ENCODE results near the gene COPE.

Gene COPE

GRCh38 chr19:18883526-18884304, 35.5 kb downstream of the COPE start:
- Histone ChIP-seq H2AFZ (ENCODE audit: low read length) (no peak overlapping the region), H3K9ac (ENCODE audit: low read depth, low read length, poor library complexity) (no peak overlapping the region), H4K8ac (ENCODE audit: low read depth, low read length) (no peak overlapping the region), H3K9me3 (replicated peaks in 1 of 2; ENCODE audit: control insufficient read depth in 2 of 2, insufficient read depth in 1 of 2, low read depth in 1 of 2, low read length in 2 of 2) (peaks cover 0 to 11% of the 10 kb centered on the region in 2 donors), H3K18ac (ENCODE audit: low read length) (peak overlapping the region; percentile 38), H3K14ac (ENCODE audit: low read length) (no peak overlapping the region), H3K36me3 (replicated peaks in 1 of 2; ENCODE audit: control insufficient read depth in 2 of 2, insufficient read depth in 2 of 2, low read length in 2 of 2) (peaks cover 43 to 73% of the 10 kb centered on the region in 2 donors), H3K4ac (ENCODE audit: low read length) (no peak overlapping the region), H4K91ac (ENCODE audit: low read depth, low read length, poor library complexity) (no peak overlapping the region), H3K4me2 (ENCODE audit: insufficient read depth, low read length, poor library complexity, severe bottlenecking) (no peak overlapping the region), H2BK12ac (ENCODE audit: low read length) (no peak overlapping the region), H3K27ac (replicated peaks; ENCODE audit: low read length) (no peak overlapping the region), H3K79me1 (ENCODE audit: low read depth, low read length) (no peaks in the 10 kb centered on the region), H2BK5ac (ENCODE audit: low read length) (no peak overlapping the region), H2AK5ac (ENCODE audit: low read depth, low read length) (no peak overlapping the region), H2BK120ac (ENCODE audit: low read depth, low read length) (no peak overlapping the region), H3K27me3 (ENCODE audit: control insufficient read depth in 3 of 3, insufficient read depth in 3 of 3, low read depth in 1 of 3, low read length in 3 of 3) (peaks cover 0 to 3% (median 0%) of the 10 kb centered on the region in 3 experiments), H2BK15ac (ENCODE audit: low read length) (no peak overlapping the region), H3K4me1 (ENCODE audit: control insufficient read depth in 2 of 2, insufficient read depth in 1 of 2, low read depth in 1 of 2, low read length in 2 of 2) (no peaks in the 10 kb centered on the region), H3K23ac (ENCODE audit: low read depth, low read length, poor library complexity) (no peak overlapping the region), H3K4me3 (ENCODE audit: low read length in 2 of 2) (no peak overlapping the region)
- no CpG with 5 or more reads among the region's 30 CpGs for WGBS, 2 donors (ENCODE audit: extremely low coverage in 2 of 2, insufficient read length in 2 of 2, insufficient replicate concordance in 1 of 2)
- no peak for DNase-seq (ENCODE audit: low spot score)

- Histone ChIP-seq H3K27ac (replicated peaks; ENCODE audit: low read length) (no peak overlapping the region), H3K36me3 (replicated peaks in 1 of 2; ENCODE audit: control insufficient read depth in 2 of 2, insufficient read depth in 2 of 2, low read length in 2 of 2) (peaks cover 47 to 80% of the 10 kb centered on the region in 2 donors), H2AFZ (ENCODE audit: low read length) (no peak overlapping the region), H3K14ac (ENCODE audit: low read length) (no peak overlapping the region), H2BK15ac (ENCODE audit: low read length) (no peak overlapping the region), H3K4me3 (ENCODE audit: low read length in 2 of 2) (no peak overlapping the region), H2BK5ac (ENCODE audit: low read length) (no peak overlapping the region), H4K91ac (ENCODE audit: low read depth, low read length, poor library complexity) (no peak overlapping the region), H3K9ac (ENCODE audit: low read depth, low read length, poor library complexity) (no peak overlapping the region), H3K9me3 (replicated peaks in 1 of 2; ENCODE audit: control insufficient read depth in 2 of 2, insufficient read depth in 1 of 2, low read depth in 1 of 2, low read length in 2 of 2) (peaks cover 9 to 15% of the 10 kb centered on the region in 2 donors), H2AK5ac (ENCODE audit: low read depth, low read length) (no peak overlapping the region), H2BK120ac (ENCODE audit: low read depth, low read length) (no peak overlapping the region), H3K4me2 (ENCODE audit: insufficient read depth, low read length, poor library complexity, severe bottlenecking) (no peak overlapping the region), H3K18ac (ENCODE audit: low read length) (no peak overlapping the region), H3K4ac (ENCODE audit: low read length) (no peak overlapping the region), H3K4me1 (ENCODE audit: control insufficient read depth in 2 of 2, insufficient read depth in 1 of 2, low read depth in 1 of 2, low read length in 2 of 2) (no peaks in the 10 kb centered on the region), H3K27me3 (ENCODE audit: control insufficient read depth in 3 of 3, insufficient read depth in 3 of 3, low read depth in 1 of 3, low read length in 3 of 3) (no peaks in the 10 kb centered on the region), H3K79me1 (ENCODE audit: low read depth, low read length) (no peaks in the 10 kb centered on the region), H2BK12ac (ENCODE audit: low read length) (no peak overlapping the region), H4K8ac (ENCODE audit: low read depth, low read length) (no peak overlapping the region), H3K23ac (ENCODE audit: low read depth, low read length, poor library complexity) (no peak overlapping the region)
- WGBS, 2 donors (ENCODE audit: extremely low coverage in 2 of 2, insufficient read length in 2 of 2, insufficient replicate concordance in 1 of 2): no CpG with 5 or more reads among the region's 7 CpGs
- no peak for DNase-seq (ENCODE audit: low spot score)
Measured at GRCh38 chr19:18881491-18881890, 37.7 kb downstream of the COPE start.

GRCh38 chr19:18879579-18880373, 39.4 kb downstream of the COPE start:
- Histone ChIP-seq H2BK12ac (ENCODE audit: low read length) (no peak overlapping the region), H4K8ac (ENCODE audit: low read depth, low read length) (no peak overlapping the region)

More at GRCh38 chr19:18879579-18880373, 39.4 kb downstream of the COPE start:
- Histone ChIP-seq H3K9ac (ENCODE audit: low read depth, low read length, poor library complexity) (no peak overlapping the region), H2BK120ac (ENCODE audit: low read depth, low read length) (peak overlapping the region; percentile 47), H3K4me3 (ENCODE audit: low read length in 2 of 2) (no peak overlapping the region), H3K4me2 (ENCODE audit: insufficient read depth, low read length, poor library complexity, severe bottlenecking) (no peak overlapping the region), H3K79me1 (ENCODE audit: low read depth, low read length) (no peaks in the 10 kb centered on the region), H3K27me3 (ENCODE audit: control insufficient read depth in 3 of 3, insufficient read depth in 3 of 3, low read depth in 1 of 3, low read length in 3 of 3) (no peaks in the 10 kb centered on the region), H3K4ac (ENCODE audit: low read length) (no peak overlapping the region), H2BK5ac (ENCODE audit: low read length) (no peak overlapping the region), H3K9me3 (replicated peaks in 1 of 2; ENCODE audit: control insufficient read depth in 2 of 2, insufficient read depth in 1 of 2, low read depth in 1 of 2, low read length in 2 of 2) (peaks cover 9 to 24% of the 10 kb centered on the region in 2 donors), H3K23ac (ENCODE audit: low read depth, low read length, poor library complexity) (peak overlapping the region; percentile 43), H4K91ac (ENCODE audit: low read depth, low read length, poor library complexity) (no peak overlapping the region), H2AFZ (ENCODE audit: low read length) (no peak overlapping the region), H3K27ac (replicated peaks; ENCODE audit: low read length) (no peak overlapping the region), H3K18ac (ENCODE audit: low read length) (no peak overlapping the region), H3K4me1 (ENCODE audit: control insufficient read depth in 2 of 2, insufficient read depth in 1 of 2, low read depth in 1 of 2, low read length in 2 of 2) (no peaks in the 10 kb centered on the region), H2AK5ac (ENCODE audit: low read depth, low read length) (no peak overlapping the region), H3K36me3 (replicated peaks in 1 of 2; ENCODE audit: control insufficient read depth in 2 of 2, insufficient read depth in 2 of 2, low read length in 2 of 2) (peaks cover 42 to 91% of the 10 kb centered on the region in 2 donors), H2BK15ac (ENCODE audit: low read length) (peak overlapping the region; percentile 49), H3K14ac (ENCODE audit: low read length) (no peak overlapping the region)
- no CpG with 5 or more reads among the region's 13 CpGs for WGBS, 2 donors (ENCODE audit: extremely low coverage in 2 of 2, insufficient read length in 2 of 2, insufficient replicate concordance in 1 of 2)
- DNase-seq (ENCODE audit: low spot score): no peak

Measured in neuronal stem cell (in vitro differentiated cells).